Uterus (tissue), 2 donors: ENCODE measurements around the gene LONRF3.

Source experiments
- CTCF ChIP-seq, 4 experiments: fragments of 200-600 bp in 2 of 4; fragments of 450-650 bp in 2 of 4; sonication (generic) in 2 of 4; IDR thresholded peaks; one replicate each; pipeline ENCODE4 v1.5.1; 2016 to 2019; ENCODE audit warnings: antibody characterized with exemption in 4 of 4, mild to moderate bottlenecking in 2 of 4, moderate library complexity in 1 of 4
- POLR2A ChIP-seq, 2 donors: fragments of 450-650 bp; IDR thresholded peaks; one replicate each; pipeline ENCODE4 v1.6.1; 2016; ENCODE audit warnings: antibody characterized with exemption in 2 of 2, mild to moderate bottlenecking in 1 of 2, moderate library complexity in 1 of 2

GRCh38 chrX:119067023-119067739, 92.8 kb downstream of the LONRF3 start:
- TF ChIP-seq CTCF (IDR thresholded peaks at IDR 0.05): peak; percentile 47 to 70 (median 54)
- no peak for TF ChIP-seq POLR2A (IDR thresholded peaks at IDR 0.05)
